Activated B cell treated with CpG ODN at 0.5 μM for 24 hours (primary cell): ENCODE results near the gene GABBR2. TPM values are rescaled to one million over a fixed set of nuclear protein-coding genes. Genes with fewer than 3 reads are reported as not detected.

Source experiments
- ATAC-seq: fragments of 200-7000 bp; cut with Tn5 transposase; one replicate; pipeline ENCODE4 v1.10.0; 2021; ENCODE audit warnings: low read depth, mild to moderate bottlenecking, moderate library complexity
- CTCF ChIA-PET: fragments of 350-600 bp; sonication (Branson Sonifier 250); formaldehyde crosslinking; loops from one replicate; lab custom pipeline; 2021; ENCODE audit warnings: antibody characterized with exemption; lab: Charles Lee
- POLR2A ChIA-PET: fragments of 350-600 bp; sonication (Branson Sonifier 250); formaldehyde crosslinking; loops from one replicate; lab custom pipeline; 2021; ENCODE audit warnings: antibody characterized with exemption; lab: Charles Lee
- DNase-seq: peaks from one replicate; pipeline ENCODE4 v3.0.0; 2022
- H3K27ac Mint-ChIP-seq: one replicate; pipeline ENCODE4 v1.8.0; 2020; ENCODE audit warnings: mixed read lengths
- H3K27me3 Mint-ChIP-seq: one replicate; pipeline ENCODE4 v1.8.0; 2021; ENCODE audit warnings: mixed read lengths
- H3K36me3 Mint-ChIP-seq: one replicate; pipeline ENCODE4 v1.8.0; 2021; ENCODE audit warnings: low read depth, mixed read lengths
- H3K4me1 Mint-ChIP-seq: one replicate; pipeline ENCODE4 v1.8.0; 2021; ENCODE audit warnings: mixed read lengths
- H3K4me3 Mint-ChIP-seq: one replicate; pipeline ENCODE4 v1.8.0; 2020; ENCODE audit warnings: mild to moderate bottlenecking, mixed read lengths
- H3K9me3 Mint-ChIP-seq: one replicate; pipeline ENCODE4 v1.8.0; 2020; ENCODE audit warnings: mixed read lengths
- CTCF ChIP-seq: fragments of 200-600 bp; IDR thresholded peaks from one replicate; pipeline ENCODE4 v1.8.0; 2022; ENCODE audit warnings: antibody characterized with exemption, mild to moderate bottlenecking
- intact Hi-C: fragments of 100-400 bp; cut with micrococcal nuclease; formaldehyde crosslinking; loops from one replicate; pipeline ENCODE4 v1.15.1; 2024
- total RNA-seq: library from RNA; stranded (reverse); gene quantifications from 2 replicates; pipeline ENCODE4 v1.2.3, GENCODE V29; 2022

GABBR2 gene
- total RNA-seq, 1 donor from 2014 or later, result not detected

GRCh38 chr9:98333703-98334582 is 374.8 kb downstream of the GABBR2 start:
- peaks cover 16% of the 10 kb centered on the region for H3K27me3 Mint-ChIP-seq
- CTCF ChIA-PET, result no interaction called here
- no peaks in the 10 kb centered on the region for H3K36me3 Mint-ChIP-seq
- DNase-seq (no peak), ATAC-seq (no peak)
- H3K27ac Mint-ChIP-seq, result no peak overlapping the region
- TF ChIP-seq CTCF, result no peak
- intact Hi-C loops, result no loop called here
- POLR2A ChIA-PET, result no interaction called here
- H3K9me3 Mint-ChIP-seq, result no peaks in the 10 kb centered on the region
- H3K4me1 Mint-ChIP-seq, result no peaks in the 10 kb centered on the region
- no peak overlapping the region for H3K4me3 Mint-ChIP-seq

GRCh38 chr9:98332405-98332831 is 376.3 kb downstream of the GABBR2 start:
- POLR2A ChIA-PET, result no interaction called here
- no peaks in the 10 kb centered on the region for H3K36me3 Mint-ChIP-seq
- TF ChIP-seq CTCF, result no peak

GRCh38 chr9:98331536-98332259 is 377.0 kb downstream of the GABBR2 start:
- no peak for DNase-seq
- H3K27ac Mint-ChIP-seq, result no peak overlapping the region
- TF ChIP-seq CTCF, result no peak
- H3K36me3 Mint-ChIP-seq, result no peaks in the 10 kb centered on the region
- ChIA-PET CTCF (no interaction called here), POLR2A (interaction anchor here (0.7 kb wide), 1 partner anchor 445 kb away, joined by 6 read pairs; no protein-coding TSS in a partner anchor)
- intact Hi-C loops, result no loop called here
- H3K27me3 Mint-ChIP-seq, result peaks cover 14% of the 10 kb centered on the region
- H3K4me3 Mint-ChIP-seq, result no peak overlapping the region
- H3K4me1 Mint-ChIP-seq, result peaks cover 4% of the 10 kb centered on the region
- no peaks in the 10 kb centered on the region for H3K9me3 Mint-ChIP-seq
- ATAC-seq, result no peak

More at GRCh38 chr9:98332405-98332831, 376.3 kb downstream of the GABBR2 start:
- CTCF ChIA-PET, result no interaction called here
- no peak overlapping the region for H3K4me3 Mint-ChIP-seq
- H3K27ac Mint-ChIP-seq, result no peak overlapping the region
- no peaks in the 10 kb centered on the region for H3K9me3 Mint-ChIP-seq
- intact Hi-C loops, result no loop called here
- H3K27me3 Mint-ChIP-seq, result peaks cover 18% of the 10 kb centered on the region
- H3K4me1 Mint-ChIP-seq, result peaks cover 4% of the 10 kb centered on the region
- ATAC-seq, result no peak
- DNase-seq, result no peak

GRCh38 chr9:98330831-98331230 is 377.9 kb downstream of the GABBR2 start:
- DNase-seq (no peak), ATAC-seq (no peak)
- Mint-ChIP-seq H3K27me3 (peaks cover 11% of the 10 kb centered on the region), H3K4me1 (peaks cover 4% of the 10 kb centered on the region), H3K9me3 (no peaks in the 10 kb centered on the region), H3K4me3 (no peak overlapping the region), H3K36me3 (no peaks in the 10 kb centered on the region), H3K27ac (no peak overlapping the region)
- POLR2A ChIA-PET, result interaction anchor here (0.7 kb wide), 1 partner anchor 446 kb away, joined by 6 read pairs; no protein-coding TSS in a partner anchor
- CTCF ChIA-PET, result interaction anchor here (1.2 kb wide), 1 partner anchor 15 kb away, joined by 3 read pairs; no protein-coding TSS in a partner anchor
- no peak for TF ChIP-seq CTCF
- intact Hi-C loops, result no loop called here

GRCh38 chr9:98329904-98330303 is 378.8 kb downstream of the GABBR2 start:
- H3K9me3 Mint-ChIP-seq, result no peaks in the 10 kb centered on the region
- ChIA-PET CTCF (interaction anchor here (1.2 kb wide), 1 partner anchor 14 kb away, joined by 3 read pairs; no protein-coding TSS in a partner anchor), POLR2A (no interaction called here)
- intact Hi-C loops, result no loop called here
- no peak overlapping the region for H3K4me3 Mint-ChIP-seq
- H3K4me1 Mint-ChIP-seq, result peaks cover 4% of the 10 kb centered on the region
- ATAC-seq, result no peak
- H3K36me3 Mint-ChIP-seq, result no peaks in the 10 kb centered on the region
- H3K27me3 Mint-ChIP-seq, result peaks cover 10% of the 10 kb centered on the region
- DNase-seq, result no peak
- TF ChIP-seq CTCF, result no peak
- no peak overlapping the region for H3K27ac Mint-ChIP-seq
